ENCODE results near the gene PHLPP1.

PHLPP1 gene

DNA sequence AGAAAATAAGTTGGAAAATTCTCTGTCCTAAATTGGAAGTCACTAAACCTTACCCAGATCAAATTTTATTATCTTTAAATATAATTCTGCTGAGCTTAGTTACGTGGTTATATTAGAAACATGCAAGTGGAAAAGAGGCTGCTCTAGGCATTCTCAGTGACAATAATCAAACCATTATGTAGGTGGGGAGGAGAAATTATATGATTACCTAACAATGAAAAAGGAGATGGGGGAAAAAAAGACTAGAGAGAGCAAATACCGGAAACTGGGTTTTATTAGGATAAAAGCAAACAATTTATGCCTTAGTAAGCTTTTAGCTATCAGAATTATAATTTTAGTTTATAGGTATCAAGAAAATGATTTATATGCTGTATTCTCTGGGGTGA, 53.2 kb downstream of the PHLPP1 start:
- in situ Hi-C loops (cut with HindIII; ENCODE audit: low sequenced_read_pairs): no loop called here
- TF ChIP-seq, protein P1, sequence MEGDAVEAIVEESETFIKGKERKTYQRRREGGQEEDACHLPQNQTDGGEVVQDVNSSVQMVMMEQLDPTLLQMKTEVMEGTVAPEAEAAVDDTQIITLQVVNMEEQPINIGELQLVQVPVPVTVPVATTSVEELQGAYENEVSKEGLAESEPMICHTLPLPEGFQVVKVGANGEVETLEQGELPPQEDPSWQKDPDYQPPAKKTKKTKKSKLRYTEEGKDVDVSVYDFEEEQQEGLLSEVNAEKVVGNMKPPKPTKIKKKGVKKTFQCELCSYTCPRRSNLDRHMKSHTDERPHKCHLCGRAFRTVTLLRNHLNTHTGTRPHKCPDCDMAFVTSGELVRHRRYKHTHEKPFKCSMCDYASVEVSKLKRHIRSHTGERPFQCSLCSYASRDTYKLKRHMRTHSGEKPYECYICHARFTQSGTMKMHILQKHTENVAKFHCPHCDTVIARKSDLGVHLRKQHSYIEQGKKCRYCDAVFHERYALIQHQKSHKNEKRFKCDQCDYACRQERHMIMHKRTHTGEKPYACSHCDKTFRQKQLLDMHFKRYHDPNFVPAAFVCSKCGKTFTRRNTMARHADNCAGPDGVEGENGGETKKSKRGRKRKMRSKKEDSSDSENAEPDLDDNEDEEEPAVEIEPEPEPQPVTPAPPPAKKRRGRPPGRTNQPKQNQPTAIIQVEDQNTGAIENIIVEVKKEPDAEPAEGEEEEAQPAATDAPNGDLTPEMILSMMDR (IDR thresholded peaks at IDR 0.05; ENCODE audit: low read depth, low read length, missing control alignments): no peak
- no peak overlapping the region for H3K4me3 ChIP-seq (ENCODE audit: low read depth, low read length)
- no peak for DNase-seq (ENCODE audit: low read depth)

DNA sequence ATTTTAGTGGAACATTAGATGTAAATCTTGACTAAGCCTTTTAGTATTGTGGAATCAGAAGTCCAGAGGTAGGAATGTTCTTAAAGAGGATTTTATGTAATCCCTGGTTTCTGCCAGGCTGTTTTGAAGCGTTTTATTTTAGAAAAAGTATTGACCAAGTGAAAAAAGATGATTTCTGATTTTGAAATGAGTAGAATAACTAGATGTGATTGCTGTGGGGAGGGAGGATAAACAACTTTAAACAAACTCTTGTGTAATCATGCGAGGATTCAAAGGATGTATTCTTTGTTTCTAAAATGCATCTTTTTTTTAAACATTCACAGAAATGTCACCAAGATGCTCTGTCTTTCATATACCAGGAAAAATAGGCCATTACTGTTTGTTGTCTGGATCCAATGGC, 53.9 kb downstream of the PHLPP1 start:
- in situ Hi-C loops (cut with HindIII; ENCODE audit: low sequenced_read_pairs): no loop called here
- DNase-seq (ENCODE audit: low read depth): no peak
- TF ChIP-seq, protein P1 (IDR thresholded peaks at IDR 0.05; ENCODE audit: low read depth, low read length, missing control alignments): no peak
- H3K4me3 ChIP-seq (ENCODE audit: low read depth, low read length): no peak overlapping the region

DNA sequence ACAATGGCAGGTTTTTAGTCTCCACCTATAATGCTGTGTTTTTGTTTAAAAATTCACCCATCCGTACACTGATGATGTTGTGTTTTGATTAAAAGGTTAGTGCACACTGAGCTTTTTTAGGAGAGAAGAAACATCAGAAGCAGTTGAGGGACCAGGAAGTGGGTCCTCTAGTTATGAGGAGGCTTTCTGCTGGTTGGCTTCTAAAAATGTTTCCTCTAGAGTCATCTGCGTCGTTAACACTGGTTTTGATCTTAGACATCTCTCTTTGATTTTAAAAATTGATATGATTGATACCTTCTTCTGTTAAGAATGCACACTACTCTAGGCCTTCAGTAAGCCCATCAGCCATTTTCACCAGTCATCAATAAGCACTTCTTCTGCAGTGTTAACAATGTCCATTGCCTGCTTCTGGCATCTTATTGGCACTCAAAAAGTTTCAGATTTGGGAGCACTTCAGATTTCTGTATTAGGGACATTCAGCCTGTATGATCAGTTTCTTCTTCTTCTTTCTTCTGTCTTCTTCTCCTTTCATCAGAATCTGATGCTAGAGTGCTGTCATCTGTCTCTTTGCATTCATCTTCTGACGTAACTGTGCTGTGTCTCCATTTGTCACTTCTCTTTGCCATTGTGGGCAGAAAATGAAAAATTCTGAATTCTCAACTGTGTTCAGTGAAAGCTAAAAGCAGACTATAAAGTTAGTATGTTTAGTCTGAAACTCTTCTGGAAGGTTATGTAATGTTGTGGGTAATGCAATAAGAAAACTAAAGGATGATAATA, 56.3 kb downstream of the PHLPP1 start:
- H3K4me3 ChIP-seq (ENCODE audit: low read depth, low read length): no peak overlapping the region
- TF ChIP-seq, protein P1 (IDR thresholded peaks at IDR 0.05; ENCODE audit: low read depth, low read length, missing control alignments): no peak
- in situ Hi-C loops (cut with HindIII; ENCODE audit: low sequenced_read_pairs): no loop called here
- no peak for DNase-seq (ENCODE audit: low read depth)

DNA sequence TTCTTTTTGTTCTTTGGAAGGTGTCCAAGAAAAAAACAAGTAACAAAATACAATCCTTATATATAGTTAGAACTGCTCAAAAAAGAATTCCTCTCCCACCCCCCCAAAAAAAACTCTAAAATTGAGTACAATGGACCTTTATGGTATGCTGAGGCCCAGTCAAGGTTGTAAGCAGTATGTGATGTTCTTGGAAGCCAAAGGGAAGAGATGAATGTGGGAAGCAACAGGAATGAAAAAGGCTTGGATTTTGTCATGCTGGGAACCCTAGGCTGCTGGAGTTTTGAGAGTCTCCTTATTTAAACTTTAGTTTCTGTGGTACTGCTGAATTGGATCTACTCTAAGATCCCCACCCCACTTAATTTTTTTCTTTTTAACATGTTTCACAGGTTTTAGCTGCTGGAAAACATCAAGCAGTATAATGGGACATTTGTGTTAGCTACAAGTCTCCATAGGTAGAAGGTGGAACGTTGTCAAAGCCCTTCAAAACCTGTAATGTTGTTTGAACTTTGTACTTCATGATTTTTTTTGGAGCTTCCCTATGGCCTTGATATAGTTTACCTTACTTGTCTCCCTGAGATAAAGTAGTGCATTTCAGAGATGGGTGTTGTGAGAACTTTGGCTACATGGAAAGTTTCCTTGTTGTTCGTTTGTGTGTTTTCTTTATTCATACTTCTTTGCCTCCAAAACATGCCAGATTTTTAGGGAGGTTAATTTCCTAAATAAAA, 57.7 kb downstream of the PHLPP1 start:
- no peak overlapping the region for H3K4me3 ChIP-seq (ENCODE audit: low read depth, low read length)
- TF ChIP-seq, protein P1 (IDR thresholded peaks at IDR 0.05; ENCODE audit: low read depth, low read length, missing control alignments): no peak
- no peak for DNase-seq (ENCODE audit: low read depth)
- in situ Hi-C loops (cut with HindIII; ENCODE audit: low sequenced_read_pairs): no loop called here

DNA sequence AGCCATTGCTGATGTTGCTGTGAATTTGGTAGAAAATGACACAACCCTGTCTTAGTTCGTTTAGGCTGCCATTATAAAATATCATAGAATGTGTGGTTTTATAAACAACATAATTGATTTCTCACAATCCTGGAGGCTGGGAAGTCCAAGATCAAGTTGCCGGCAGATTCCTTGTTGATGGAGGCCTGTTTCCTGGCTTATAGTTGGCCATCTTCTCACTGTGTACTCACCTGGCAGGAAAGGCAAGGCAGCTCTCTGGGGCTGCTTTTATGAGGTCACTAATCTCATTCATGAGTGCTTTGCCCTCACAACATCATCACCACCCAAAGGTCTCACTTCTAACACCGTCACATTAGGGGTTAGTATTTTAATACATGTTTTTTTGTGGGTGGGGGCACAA, 58.4 kb downstream of the PHLPP1 start:
- no peak overlapping the region for H3K4me3 ChIP-seq (ENCODE audit: low read depth, low read length)
- TF ChIP-seq, protein P1 (IDR thresholded peaks at IDR 0.05; ENCODE audit: low read depth, low read length, missing control alignments): no peak
- DNase-seq (ENCODE audit: low read depth): no peak
- in situ Hi-C loops (cut with HindIII; ENCODE audit: low sequenced_read_pairs): no loop called here

DNA sequence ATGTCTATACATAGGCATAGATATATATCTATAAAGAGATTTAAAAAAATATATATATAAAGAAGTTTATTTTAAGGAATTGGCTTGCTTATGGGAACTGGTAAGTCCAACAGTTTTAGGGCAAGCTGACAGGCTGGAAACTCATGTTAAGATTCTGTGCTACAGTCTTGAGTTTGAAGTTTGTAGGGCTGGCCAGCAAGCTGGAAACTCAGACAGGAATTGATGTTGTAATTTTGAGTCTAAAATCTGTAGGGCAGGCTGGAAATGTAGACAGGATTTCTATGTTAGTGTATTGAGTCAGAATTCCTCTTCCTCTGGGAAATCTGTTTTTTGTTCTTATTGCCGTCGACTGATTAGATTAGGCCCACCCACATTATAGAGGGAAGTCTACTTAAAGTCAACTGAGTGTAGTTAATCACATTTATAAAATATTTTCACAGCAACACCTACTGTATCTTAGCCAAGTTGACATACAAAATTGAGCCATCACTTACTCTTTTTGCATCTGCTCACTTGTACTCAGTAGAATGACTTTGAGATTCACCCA, 60.8 kb downstream of the PHLPP1 start:
- DNase-seq (ENCODE audit: low read depth): no peak
- in situ Hi-C loops (cut with HindIII; ENCODE audit: low sequenced_read_pairs): no loop called here

More for the DNA sequence above, 60.8 kb downstream of the PHLPP1 start:
- H3K4me3 ChIP-seq (ENCODE audit: low read depth, low read length): no peak overlapping the region
- TF ChIP-seq, protein P1 (IDR thresholded peaks at IDR 0.05; ENCODE audit: low read depth, low read length, missing control alignments): no peak

Measured in astrocyte of the cerebellum (primary cell).